Measurements from ENCODE around the gene C19orf85.
"Not testable (repeated sequence)": the region's sequence is repeated elsewhere in the genome, so short reads cannot be mapped to it uniquely, and the experiment has no call there.

The C19orf85 gene

DNA sequence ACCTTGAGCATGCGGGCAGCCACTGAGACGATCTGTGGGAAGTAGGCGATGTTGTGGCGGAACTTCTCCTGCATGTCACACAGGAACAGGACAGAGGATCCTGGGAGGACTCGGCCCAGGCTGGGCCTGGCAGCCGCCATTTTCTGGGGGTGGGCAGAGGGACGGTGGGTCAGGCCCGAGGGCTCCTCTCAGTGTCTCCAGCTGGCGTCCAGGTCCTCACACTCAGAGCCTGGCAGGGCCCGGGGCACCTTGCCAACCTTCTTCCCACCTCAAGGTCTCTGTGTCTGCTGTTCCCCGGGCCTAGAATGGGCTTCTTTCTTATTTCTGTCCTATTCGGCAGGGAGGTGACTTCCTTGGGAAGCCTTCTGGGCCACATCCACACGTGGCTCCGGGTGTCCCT, 8.2 kb downstream of the C19orf85 start:
- no peak for DNase-seq

GRCh38 chr19:55455576-55456235, 8.8 kb downstream of the C19orf85 start:
- no peak for DNase-seq

- peak in 1 of 2 donors; percentile 62 for DNase-seq
Observed at GRCh38 chr19:55454787-55455243, 9.7 kb downstream of the C19orf85 start.

- no peak for DNase-seq
Observed at GRCh38 chr19:55453511-55454260, 10.9 kb downstream of the C19orf85 start.

DNA sequence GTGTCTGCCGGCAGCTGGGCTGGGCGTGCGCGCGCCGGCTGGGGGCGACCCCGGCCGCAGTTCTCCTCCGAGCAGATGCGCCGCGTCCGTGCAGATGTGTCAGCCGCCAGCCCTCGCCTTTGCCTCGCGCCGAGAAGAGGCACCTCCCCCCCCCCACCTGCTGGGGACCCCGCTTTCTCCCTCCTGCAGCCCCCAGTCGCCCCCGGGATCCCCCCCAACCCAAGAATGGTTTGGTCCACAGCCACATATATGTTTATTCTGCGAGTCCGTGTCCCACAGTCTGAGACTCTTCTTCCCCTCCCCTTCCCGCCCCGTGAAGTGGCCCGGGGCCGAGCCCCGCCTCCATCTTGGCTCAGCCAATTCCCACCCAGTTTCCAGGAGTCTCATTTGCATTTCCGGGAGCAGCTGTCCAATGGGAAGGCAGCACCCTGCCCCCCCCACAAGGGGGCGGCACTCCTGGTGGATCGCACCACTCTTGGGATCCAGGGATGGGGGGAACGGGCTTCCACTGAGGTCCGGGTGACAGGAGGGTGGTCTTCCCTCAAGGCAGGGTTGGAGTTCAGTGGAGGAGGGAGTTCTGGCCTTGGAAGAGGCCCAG, 11.7 kb downstream of the C19orf85 start:
- DNase-seq: peak; percentile 35 to 50

- no peak for DNase-seq
Observed at GRCh38 chr19:55451965-55452748, 12.4 kb downstream of the C19orf85 start.

DNA sequence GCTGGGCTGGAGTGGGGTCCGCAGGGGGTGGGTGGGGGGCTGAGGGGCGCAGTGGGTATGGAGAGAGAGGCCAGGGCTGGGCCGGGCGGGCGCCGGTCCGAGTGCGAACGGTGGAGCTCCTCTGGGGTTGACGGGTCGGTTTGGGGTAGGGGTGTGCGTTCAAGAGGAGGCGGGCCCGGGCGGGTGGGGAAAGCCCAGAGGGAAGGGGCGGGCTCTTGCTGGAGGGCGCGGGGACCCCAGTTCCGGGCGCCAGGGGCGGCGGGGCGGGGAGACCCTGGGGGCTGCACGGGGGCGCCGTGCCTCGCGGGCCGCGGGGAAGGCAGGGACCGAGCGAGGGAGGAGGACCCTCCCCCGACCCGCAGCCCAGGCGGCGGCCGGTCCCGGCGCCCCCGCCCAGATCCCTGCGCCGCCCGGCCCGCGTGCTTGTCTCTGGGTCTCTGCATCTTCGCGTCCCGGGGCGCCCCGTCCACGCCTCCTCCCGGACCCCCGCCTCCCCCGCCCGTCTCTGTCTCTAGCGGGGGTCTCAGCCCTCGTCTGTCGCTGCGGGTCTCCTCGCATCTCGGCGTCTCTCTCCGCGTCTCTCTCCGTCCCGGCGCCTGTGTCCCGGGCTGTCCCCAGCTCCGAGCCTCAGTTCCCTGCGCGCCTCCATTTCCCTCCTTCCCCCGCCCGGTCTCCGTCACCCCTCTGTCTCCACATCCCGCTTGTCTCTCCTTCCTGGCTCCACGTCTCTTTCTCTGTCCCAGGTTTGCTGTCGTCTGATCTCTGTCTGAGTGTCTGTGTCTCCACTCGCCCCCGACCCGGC, 13.2 kb downstream of the C19orf85 start:
- no peak for DNase-seq

DNA sequence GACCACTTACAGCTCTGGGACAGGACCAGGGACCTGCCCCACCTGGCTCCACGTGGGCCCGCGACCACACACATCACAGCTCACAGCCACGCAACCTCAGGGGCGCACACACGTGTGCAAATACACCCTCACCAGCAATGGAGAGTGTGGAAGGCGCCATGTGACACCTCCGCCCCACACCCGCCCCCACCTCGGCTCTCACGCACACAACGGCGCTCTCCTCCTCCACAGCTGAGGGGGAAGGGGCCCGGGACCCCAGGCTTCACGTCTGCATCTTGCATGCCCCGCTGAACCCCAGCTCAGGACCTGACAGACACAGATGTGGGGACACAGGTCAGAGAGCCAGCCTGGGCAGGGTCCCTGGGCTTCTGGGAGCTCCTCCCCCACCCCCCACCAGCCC, 15.1 kb downstream of the C19orf85 start:
- DNase-seq: no peak

- not testable (repeated sequence) for DNase-seq
Observed at GRCh38 chr19:55448175-55448490, 16.4 kb downstream of the C19orf85 start.

DNA sequence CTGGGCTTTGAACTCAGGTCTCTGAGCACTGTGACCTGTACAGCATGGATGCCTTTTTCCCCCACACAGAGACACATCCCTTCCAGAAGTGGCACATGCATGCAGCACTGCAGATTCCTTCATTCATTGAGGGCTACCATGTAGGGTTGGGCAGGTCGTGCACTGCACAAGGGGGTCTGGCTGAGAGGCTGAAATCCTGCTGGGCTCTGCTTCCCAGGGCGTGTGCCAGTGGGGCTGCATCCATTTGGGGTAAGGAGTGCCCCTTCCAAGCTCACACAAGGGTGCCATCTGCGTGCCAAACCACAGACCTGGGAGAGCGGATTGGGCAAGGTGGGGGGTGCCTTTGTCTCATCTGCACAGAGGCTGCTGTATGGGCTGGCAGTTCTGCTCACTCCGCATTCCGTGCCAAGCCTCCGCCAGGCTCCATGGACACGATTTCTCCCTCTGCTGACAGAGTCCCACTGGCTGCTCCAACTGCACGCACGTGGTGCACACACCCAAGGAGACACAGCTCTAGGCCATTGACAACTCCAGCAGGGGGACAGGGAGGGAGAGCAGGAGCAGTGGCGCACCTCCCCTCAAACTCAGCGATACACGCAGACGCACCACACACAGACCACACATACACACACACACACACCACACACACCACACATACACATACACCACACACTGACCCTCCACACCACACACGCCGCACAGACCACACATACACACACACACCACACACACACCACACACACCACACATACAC, 17.0 kb downstream of the C19orf85 start:
- no peak for DNase-seq

GRCh38 chr19:55446060-55446459, 18.5 kb downstream of the C19orf85 start:
- DNase-seq: no peak

GRCh38 chr19:55444646-55445045, 19.9 kb downstream of the C19orf85 start:
- DNase-seq: no peak

DNA sequence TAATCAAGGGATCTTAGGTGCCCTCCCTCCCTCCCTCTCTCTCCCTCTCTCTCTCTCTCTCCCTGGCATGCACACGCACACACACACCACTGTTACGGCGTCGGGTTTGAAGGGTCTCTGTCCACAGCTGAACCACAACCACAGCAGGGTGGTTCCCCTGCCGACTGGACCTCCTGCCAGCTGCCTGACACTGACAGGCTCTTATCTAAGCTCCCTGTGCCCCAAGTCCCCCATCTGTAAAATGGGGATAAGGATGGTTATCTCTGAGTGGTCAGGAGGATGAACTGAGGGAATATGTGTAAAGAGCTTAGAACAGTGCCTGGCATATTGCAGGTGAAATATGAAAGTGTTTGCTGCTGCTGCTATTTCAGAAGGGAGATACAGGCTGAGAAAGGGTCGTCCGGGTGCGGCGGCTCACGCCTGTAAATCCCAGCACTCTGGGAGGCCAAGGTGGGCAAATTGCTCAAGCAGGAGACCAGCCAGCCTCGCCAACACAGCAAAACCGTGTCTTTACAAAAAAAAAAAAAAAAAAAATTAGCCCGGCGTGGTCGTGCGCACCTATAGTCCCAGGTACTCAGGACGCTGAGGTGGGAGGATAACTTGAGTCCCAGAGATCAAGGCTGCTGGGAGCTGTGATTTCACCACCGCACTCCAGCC, 20.6 kb downstream of the C19orf85 start:
- no peak for DNase-seq

GRCh38 chr19:55443045-55443823, 21.3 kb downstream of the C19orf85 start, which contains the start of gene SHISA7:
SHISA7 (minus strand) TSS chr19:55443300; CDS start chr19:55442863, 437 bp downstream.
- DNase-seq: no peak

GRCh38 chr19:55442372-55442961, 22.1 kb downstream of the C19orf85 start:
- no peak for DNase-seq

- DNase-seq: no peak
Observed at GRCh38 chr19:55441692-55442321, 22.7 kb downstream of the C19orf85 start.

GRCh38 chr19:55441319-55441691, 23.2 kb downstream of the C19orf85 start:
- peak; percentile 37 to 51 for DNase-seq

GRCh38 chr19:55440411-55441105, 24.0 kb downstream of the C19orf85 start:
- DNase-seq: peak in 1 of 2 donors; percentile 40

DNA sequence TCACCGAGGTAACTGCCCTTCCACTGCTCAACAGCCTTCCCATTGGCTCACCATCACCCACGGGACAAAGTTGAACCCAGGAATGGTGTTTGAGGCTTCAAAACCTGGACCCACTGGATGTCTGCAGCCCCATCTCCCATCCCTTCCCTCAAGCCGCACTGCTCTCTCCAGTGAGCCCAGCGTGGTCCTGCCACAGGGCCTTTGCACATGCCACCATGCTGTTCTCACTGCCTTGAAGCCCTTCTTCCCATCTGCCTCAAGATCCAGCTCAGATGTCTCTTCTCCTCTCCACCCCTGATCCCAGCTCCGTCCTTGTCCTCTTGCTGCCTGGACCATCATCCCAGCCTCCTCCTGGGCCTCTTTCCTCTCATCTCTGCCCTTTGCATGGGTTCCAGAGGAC, 25.5 kb downstream of the C19orf85 start:
- DNase-seq: no peak

Data from inflammatory macrophage treated with lipopolysaccharide for 1 hour (primary cell).